ENCODE data around the gene ZNF786. TPM values are rescaled to one million over a fixed set of nuclear protein-coding genes. Genes with fewer than 3 reads are reported as not detected.

The ZNF786 gene
- total and polyA plus RNA-seq, 10 of the 15 experiments (the other 5 are each of a cell fraction or from before 2014, with no cell fraction given): 0.47 to 7.0 (median 4.2) TPM

DNA sequence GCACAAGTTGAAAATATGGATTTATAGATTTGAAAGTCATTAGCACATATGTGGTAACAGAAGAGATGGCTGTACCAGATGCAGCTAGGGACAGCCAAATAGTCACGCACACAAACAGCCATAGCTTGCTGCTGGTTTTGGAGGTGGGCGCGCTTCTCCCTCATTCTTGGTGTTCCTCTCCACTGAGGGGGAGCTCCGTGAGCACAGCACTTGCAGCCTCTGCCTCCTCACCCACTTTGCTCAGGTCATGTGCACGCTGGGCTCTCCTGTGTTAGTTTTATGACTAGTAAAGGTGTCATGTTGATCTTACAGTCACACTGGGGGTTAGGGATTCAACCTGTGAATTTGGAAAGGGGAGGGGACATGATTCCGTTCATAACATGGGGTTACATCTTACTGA lies 8.5 kb upstream of the ZNF786 start:
- Histone ChIP-seq H3K4me3 (no peak overlapping the region), H3K27me3 (replicated peaks in 1 of 2; ENCODE audit: control insufficient read depth in 2 of 2, insufficient read depth in 2 of 2, low read length in 1 of 2) (no peaks in the 10 kb centered on the region), H3K4me2 (ENCODE audit: control insufficient read depth, insufficient read depth) (no peak overlapping the region), H3K79me2 (ENCODE audit: control insufficient read depth, insufficient read depth, low read length) (no peaks in the 10 kb centered on the region), H2AFZ (ENCODE audit: control insufficient read depth, low read depth, low read length) (no peak overlapping the region), H3K9ac (ENCODE audit: control insufficient read depth, insufficient read depth, low read length) (no peak overlapping the region), H3K36me3 (ENCODE audit: control insufficient read depth in 2 of 2, insufficient read depth in 2 of 2, low read length in 1 of 2) (no peaks in the 10 kb centered on the region), H3K4me1 (ENCODE audit: control insufficient read depth, insufficient read depth, low read length) (no peaks in the 10 kb centered on the region), H4K20me1 (ENCODE audit: control insufficient read depth, insufficient read depth) (no peaks in the 10 kb centered on the region), H3K27ac (ENCODE audit: control insufficient read depth, insufficient read depth) (no peak overlapping the region), H3K9me3 (replicated peaks; ENCODE audit: control insufficient read depth, insufficient read depth, low read length) (no peaks in the 10 kb centered on the region)
- ChIA-PET RAD21 (ENCODE audit: unreplicated experiment) (no interaction called here), POLR2A (no interaction called here), CTCF (no interaction called here), SMC1A (ENCODE audit: uncharacterized antibody, unreplicated experiment) (no interaction called here)
- no peak for DNase-seq (ENCODE audit: low read depth, low spot score)
- intact Hi-C loops (cut with micrococcal nuclease; ENCODE audit: unreplicated experiment) (no loop called here), in situ Hi-C loops (cut with MboI) (no loop called here)
- no peak for FAIRE-seq
- no peak for ATAC-seq
- 74% methylated on average over 6 of the region's 6 CpGs for WGBS (ENCODE audit: insufficient coverage, insufficient replicate concordance, low lambda C conversion rate, missing lambda C conversion rate)
- BruUV-seq (replicated peaks): no TSS peak
- TF ChIP-seq MXI1 (IDR thresholded peaks at IDR 0.05; ENCODE audit: low read depth, low read length): no peak
- TF ChIP-seq, protein P1, sequence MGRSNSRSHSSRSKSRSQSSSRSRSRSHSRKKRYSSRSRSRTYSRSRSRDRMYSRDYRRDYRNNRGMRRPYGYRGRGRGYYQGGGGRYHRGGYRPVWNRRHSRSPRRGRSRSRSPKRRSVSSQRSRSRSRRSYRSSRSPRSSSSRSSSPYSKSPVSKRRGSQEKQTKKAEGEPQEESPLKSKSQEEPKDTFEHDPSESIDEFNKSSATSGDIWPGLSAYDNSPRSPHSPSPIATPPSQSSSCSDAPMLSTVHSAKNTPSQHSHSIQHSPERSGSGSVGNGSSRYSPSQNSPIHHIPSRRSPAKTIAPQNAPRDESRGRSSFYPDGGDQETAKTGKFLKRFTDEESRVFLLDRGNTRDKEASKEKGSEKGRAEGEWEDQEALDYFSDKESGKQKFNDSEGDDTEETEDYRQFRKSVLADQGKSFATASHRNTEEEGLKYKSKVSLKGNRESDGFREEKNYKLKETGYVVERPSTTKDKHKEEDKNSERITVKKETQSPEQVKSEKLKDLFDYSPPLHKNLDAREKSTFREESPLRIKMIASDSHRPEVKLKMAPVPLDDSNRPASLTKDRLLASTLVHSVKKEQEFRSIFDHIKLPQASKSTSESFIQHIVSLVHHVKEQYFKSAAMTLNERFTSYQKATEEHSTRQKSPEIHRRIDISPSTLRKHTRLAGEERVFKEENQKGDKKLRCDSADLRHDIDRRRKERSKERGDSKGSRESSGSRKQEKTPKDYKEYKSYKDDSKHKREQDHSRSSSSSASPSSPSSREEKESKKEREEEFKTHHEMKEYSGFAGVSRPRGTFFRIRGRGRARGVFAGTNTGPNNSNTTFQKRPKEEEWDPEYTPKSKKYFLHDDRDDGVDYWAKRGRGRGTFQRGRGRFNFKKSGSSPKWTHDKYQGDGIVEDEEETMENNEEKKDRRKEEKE (IDR thresholded peaks at IDR 0.05): no peak
- no peak for TF ChIP-seq SMC3 (IDR thresholded peaks at IDR 0.05; ENCODE audit: borderline replicate concordance, low read length)
- TF ChIP-seq, protein P2, sequence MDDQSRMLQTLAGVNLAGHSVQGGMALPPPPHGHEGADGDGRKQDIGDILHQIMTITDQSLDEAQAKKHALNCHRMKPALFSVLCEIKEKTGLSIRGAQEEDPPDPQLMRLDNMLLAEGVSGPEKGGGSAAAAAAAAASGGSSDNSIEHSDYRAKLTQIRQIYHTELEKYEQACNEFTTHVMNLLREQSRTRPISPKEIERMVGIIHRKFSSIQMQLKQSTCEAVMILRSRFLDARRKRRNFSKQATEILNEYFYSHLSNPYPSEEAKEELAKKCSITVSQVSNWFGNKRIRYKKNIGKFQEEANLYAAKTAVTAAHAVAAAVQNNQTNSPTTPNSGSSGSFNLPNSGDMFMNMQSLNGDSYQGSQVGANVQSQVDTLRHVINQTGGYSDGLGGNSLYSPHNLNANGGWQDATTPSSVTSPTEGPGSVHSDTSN (IDR thresholded peaks at IDR 0.05; ENCODE audit: insufficient replicate concordance, low read depth, low read length): no peak
- TF ChIP-seq IRF4 (IDR thresholded peaks at IDR 0.05; ENCODE audit: low read depth, low read length): no peak
- TF ChIP-seq, protein P3, sequence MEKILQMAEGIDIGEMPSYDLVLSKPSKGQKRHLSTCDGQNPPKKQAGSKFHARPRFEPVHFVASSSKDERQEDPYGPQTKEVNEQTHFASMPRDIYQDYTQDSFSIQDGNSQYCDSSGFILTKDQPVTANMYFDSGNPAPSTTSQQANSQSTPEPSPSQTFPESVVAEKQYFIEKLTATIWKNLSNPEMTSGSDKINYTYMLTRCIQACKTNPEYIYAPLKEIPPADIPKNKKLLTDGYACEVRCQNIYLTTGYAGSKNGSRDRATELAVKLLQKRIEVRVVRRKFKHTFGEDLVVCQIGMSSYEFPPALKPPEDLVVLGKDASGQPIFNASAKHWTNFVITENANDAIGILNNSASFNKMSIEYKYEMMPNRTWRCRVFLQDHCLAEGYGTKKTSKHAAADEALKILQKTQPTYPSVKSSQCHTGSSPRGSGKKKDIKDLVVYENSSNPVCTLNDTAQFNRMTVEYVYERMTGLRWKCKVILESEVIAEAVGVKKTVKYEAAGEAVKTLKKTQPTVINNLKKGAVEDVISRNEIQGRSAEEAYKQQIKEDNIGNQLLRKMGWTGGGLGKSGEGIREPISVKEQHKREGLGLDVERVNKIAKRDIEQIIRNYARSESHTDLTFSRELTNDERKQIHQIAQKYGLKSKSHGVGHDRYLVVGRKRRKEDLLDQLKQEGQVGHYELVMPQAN (conservative IDR thresholded peaks at IDR 0.05): no peak
- TF ChIP-seq BMI1 (IDR thresholded peaks at IDR 0.05; ENCODE audit: borderline replicate concordance): no peak
- TF ChIP-seq, protein P4, sequence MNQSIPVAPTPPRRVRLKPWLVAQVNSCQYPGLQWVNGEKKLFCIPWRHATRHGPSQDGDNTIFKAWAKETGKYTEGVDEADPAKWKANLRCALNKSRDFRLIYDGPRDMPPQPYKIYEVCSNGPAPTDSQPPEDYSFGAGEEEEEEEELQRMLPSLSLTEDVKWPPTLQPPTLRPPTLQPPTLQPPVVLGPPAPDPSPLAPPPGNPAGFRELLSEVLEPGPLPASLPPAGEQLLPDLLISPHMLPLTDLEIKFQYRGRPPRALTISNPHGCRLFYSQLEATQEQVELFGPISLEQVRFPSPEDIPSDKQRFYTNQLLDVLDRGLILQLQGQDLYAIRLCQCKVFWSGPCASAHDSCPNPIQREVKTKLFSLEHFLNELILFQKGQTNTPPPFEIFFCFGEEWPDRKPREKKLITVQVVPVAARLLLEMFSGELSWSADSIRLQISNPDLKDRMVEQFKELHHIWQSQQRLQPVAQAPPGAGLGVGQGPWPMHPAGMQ (IDR thresholded peaks at IDR 0.05; ENCODE audit: borderline replicate concordance): no peak
- no peak for TF ChIP-seq CHD1 (IDR thresholded peaks at IDR 0.05; ENCODE audit: low read depth, low read length)
- TF ChIP-seq ASH2L (IDR thresholded peaks at IDR 0.05; ENCODE audit: borderline replicate concordance, low read depth): no peak
- TF ChIP-seq, protein P5, sequence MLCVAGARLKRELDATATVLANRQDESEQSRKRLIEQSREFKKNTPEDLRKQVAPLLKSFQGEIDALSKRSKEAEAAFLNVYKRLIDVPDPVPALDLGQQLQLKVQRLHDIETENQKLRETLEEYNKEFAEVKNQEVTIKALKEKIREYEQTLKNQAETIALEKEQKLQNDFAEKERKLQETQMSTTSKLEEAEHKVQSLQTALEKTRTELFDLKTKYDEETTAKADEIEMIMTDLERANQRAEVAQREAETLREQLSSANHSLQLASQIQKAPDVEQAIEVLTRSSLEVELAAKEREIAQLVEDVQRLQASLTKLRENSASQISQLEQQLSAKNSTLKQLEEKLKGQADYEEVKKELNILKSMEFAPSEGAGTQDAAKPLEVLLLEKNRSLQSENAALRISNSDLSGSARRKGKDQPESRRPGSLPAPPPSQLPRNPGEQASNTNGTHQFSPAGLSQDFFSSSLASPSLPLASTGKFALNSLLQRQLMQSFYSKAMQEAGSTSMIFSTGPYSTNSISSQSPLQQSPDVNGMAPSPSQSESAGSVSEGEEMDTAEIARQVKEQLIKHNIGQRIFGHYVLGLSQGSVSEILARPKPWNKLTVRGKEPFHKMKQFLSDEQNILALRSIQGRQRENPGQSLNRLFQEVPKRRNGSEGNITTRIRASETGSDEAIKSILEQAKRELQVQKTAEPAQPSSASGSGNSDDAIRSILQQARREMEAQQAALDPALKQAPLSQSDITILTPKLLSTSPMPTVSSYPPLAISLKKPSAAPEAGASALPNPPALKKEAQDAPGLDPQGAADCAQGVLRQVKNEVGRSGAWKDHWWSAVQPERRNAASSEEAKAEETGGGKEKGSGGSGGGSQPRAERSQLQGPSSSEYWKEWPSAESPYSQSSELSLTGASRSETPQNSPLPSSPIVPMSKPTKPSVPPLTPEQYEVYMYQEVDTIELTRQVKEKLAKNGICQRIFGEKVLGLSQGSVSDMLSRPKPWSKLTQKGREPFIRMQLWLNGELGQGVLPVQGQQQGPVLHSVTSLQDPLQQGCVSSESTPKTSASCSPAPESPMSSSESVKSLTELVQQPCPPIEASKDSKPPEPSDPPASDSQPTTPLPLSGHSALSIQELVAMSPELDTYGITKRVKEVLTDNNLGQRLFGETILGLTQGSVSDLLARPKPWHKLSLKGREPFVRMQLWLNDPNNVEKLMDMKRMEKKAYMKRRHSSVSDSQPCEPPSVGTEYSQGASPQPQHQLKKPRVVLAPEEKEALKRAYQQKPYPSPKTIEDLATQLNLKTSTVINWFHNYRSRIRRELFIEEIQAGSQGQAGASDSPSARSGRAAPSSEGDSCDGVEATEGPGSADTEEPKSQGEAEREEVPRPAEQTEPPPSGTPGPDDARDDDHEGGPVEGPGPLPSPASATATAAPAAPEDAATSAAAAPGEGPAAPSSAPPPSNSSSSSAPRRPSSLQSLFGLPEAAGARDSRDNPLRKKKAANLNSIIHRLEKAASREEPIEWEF (IDR thresholded peaks at IDR 0.05; ENCODE audit: insufficient replicate concordance, low read depth, low read length): no peak
- TF ChIP-seq SRF (IDR thresholded peaks at IDR 0.05; ENCODE audit: low read depth in 2 of 2, low read length in 2 of 2): no peak
